Gastrocnemius medialis (tissue), 4 donors: ENCODE measurements around the gene WASF2. TPM values are rescaled to one million over a fixed set of nuclear protein-coding genes. Genes with fewer than 3 reads are reported as not detected.
"Not testable (repeated sequence)": the region's sequence is repeated elsewhere in the genome, so short reads cannot be mapped to it uniquely, and the experiment has no call there.

Experiments used
- ATAC-seq, 2 donors: fragments of 150-250 bp; one replicate each; pipeline ENCODE4 v1.9.1; 2016
- DNase-seq, 2 donors: peaks; one replicate each; pipeline ENCODE4 v3.0.0-alpha.2; 2019
- H3K27ac ChIP-seq, 4 donors: fragments of 200-600 bp; sonication (generic); 1 replicate in 1 of 4; 2 replicates in 3 of 4; pipeline ENCODE4 v1.5.1; 2016 to 2018; ENCODE audit warnings: mild to moderate bottlenecking in 2 of 4, moderate library complexity in 1 of 4
- H3K27me3 ChIP-seq, 3 donors: fragments of 200-600 bp; sonication (generic) in 2 of 3; 1 replicate in 1 of 3; 2 replicates in 2 of 3; pipeline versions ENCODE4 v1.5.1 to v1.6.0; 2016 to 2019; ENCODE audit warnings: mild to moderate bottlenecking in 1 of 3, moderate library complexity in 1 of 3
- H3K36me3 ChIP-seq, 2 donors: fragments of 200-600 bp; sonication (generic) in 1 of 2; one replicate each; pipeline ENCODE4 v1.5.1; 2017 to 2018
- H3K4me1 ChIP-seq, 2 donors: fragments of 200-600 bp; sonication (generic) in 1 of 2; one replicate each; pipeline ENCODE4 v1.5.1; 2016 to 2017; ENCODE audit warnings: mild to moderate bottlenecking in 2 of 2
- H3K4me3 ChIP-seq, 4 donors: fragments of 200-600 bp; sonication (generic) in 3 of 4; 1 replicate in 1 of 4; 2 replicates in 3 of 4; pipeline ENCODE4 v1.5.1; 2016 to 2019; ENCODE audit warnings: mild to moderate bottlenecking in 2 of 4
- H3K9me3 ChIP-seq, 3 donors: fragments of 200-600 bp; sonication (generic) in 2 of 3; 1 replicate in 1 of 3; 2 replicates in 2 of 3; pipeline ENCODE4 v1.5.1; 2016 to 2019
- CTCF ChIP-seq, 5 experiments: fragments of 450-650 bp in 3 of 5; fragments of 200-600 bp in 2 of 5; sonication (generic) in 2 of 5; IDR thresholded peaks in 4 of 5; conservative IDR thresholded peaks in 1 of 5; 1 replicate in 4 of 5; 2 replicates in 1 of 5; pipeline ENCODE4 v1.5.1; 2016 to 2019; ENCODE audit warnings: antibody characterized with exemption in 5 of 5, mild to moderate bottlenecking in 3 of 5, moderate library complexity in 3 of 5
- POLR2A ChIP-seq, 2 donors: fragments of 450-650 bp; IDR thresholded peaks; one replicate each; pipeline ENCODE4 v1.6.1; 2017; ENCODE audit warnings: antibody characterized with exemption in 2 of 2, mild to moderate bottlenecking in 2 of 2, moderate library complexity in 2 of 2
- in situ Hi-C, 4 donors: fragments of 200-750 bp; cut with MboI; loops; one replicate each; pipeline versions ENCODE4 v1.15.0 to v1.8.0; 2017; ENCODE audit warnings: low sequenced_read_pairs in 4 of 4
- intact Hi-C: fragments of 100-400 bp; cut with DNase I; formaldehyde crosslinking; loops from one replicate; pipeline ENCODE4 v1.15.1; 2023; ENCODE audit warnings: low total_unique reads
- total RNA-seq, 4 donors: library from RNA; depleted of rRNA; stranded (reverse); fragments of >200 nt; gene quantifications; one replicate each; pipeline versions ENCODE4 v1.1.0 to v1.2.3, GENCODE V29; 2016

The WASF2 gene
- total RNA-seq, 4 donors from 2014 or later: 10.6 to 16.7 (median 13.3) TPM

- H3K27me3 ChIP-seq: no peaks in the 10 kb centered on the region
- no peak for ATAC-seq
- intact Hi-C loops (no loop called here), in situ Hi-C loops (loop anchor here in 2 of 4 donors (25.0 kb wide), 1 partner anchor 91 kb away; no protein-coding TSS in a partner anchor)
- H3K27ac ChIP-seq: peak overlapping the region in 3 of 4 donors; percentile 78 to 86 (median 83)
- no peaks in the 10 kb centered on the region for H3K9me3 ChIP-seq
- no peaks in the 10 kb centered on the region for H3K36me3 ChIP-seq
- no peak overlapping the region for H3K4me3 ChIP-seq
- DNase-seq: no peak
- TF ChIP-seq CTCF (IDR thresholded peaks at IDR 0.05 in 4 of 5, conservative IDR thresholded peaks at IDR 0.05 in 1 of 5) (no peak), POLR2A (IDR thresholded peaks at IDR 0.05) (no peak)
- peaks cover 17 to 22% of the 10 kb centered on the region in 2 donors for H3K4me1 ChIP-seq
Observed at GRCh38 chr1:27503033-27503432, 13.1 kb upstream of the WASF2 start.

GRCh38 chr1:27501159-27501558 is 11.2 kb upstream of the WASF2 start:
- H3K36me3 ChIP-seq, H3K9me3 ChIP-seq, intact Hi-C loops, H3K27me3 ChIP-seq, DNase-seq, H3K4me3 ChIP-seq, H3K27ac ChIP-seq, ATAC-seq: not testable (repeated sequence)
- H3K4me1 ChIP-seq: peaks cover 17 to 22% of the 10 kb centered on the region in 2 donors
- in situ Hi-C loops: loop anchor here in 2 of 4 donors (25.0 kb wide), 1 partner anchor 89 kb away; no protein-coding TSS in a partner anchor

GRCh38 chr1:27499142-27499541 is 9.2 kb upstream of the WASF2 start:
- Histone ChIP-seq H3K4me3 (no peak overlapping the region), H3K4me1 (peaks cover 2 to 10% of the 10 kb centered on the region in 2 donors), H3K9me3 (no peaks in the 10 kb centered on the region), H3K27ac (no peak overlapping the region), H3K36me3 (no peaks in the 10 kb centered on the region), H3K27me3 (no peaks in the 10 kb centered on the region)
- in situ Hi-C loops: no loop called here
- intact Hi-C loops: no loop called here
- no peak for TF ChIP-seq POLR2A (IDR thresholded peaks at IDR 0.05)
- no peak for TF ChIP-seq CTCF (IDR thresholded peaks at IDR 0.05 in 4 of 5, conservative IDR thresholded peaks at IDR 0.05 in 1 of 5)
- DNase-seq: no peak
- ATAC-seq: no peak

GRCh38 chr1:27496604-27497155 is 6.7 kb upstream of the WASF2 start:
- Histone ChIP-seq H3K27ac (no peak overlapping the region), H3K27me3 (no peaks in the 10 kb centered on the region), H3K4me1 (peaks cover 11 to 13% of the 10 kb centered on the region in 2 donors), H3K4me3 (no peak overlapping the region), H3K9me3 (no peaks in the 10 kb centered on the region), H3K36me3 (no peaks in the 10 kb centered on the region)
- no peak for TF ChIP-seq POLR2A (IDR thresholded peaks at IDR 0.05)
- no peak for TF ChIP-seq CTCF (IDR thresholded peaks at IDR 0.05 in 4 of 5, conservative IDR thresholded peaks at IDR 0.05 in 1 of 5)
- no peak for ATAC-seq
- intact Hi-C loops: no loop called here
- in situ Hi-C loops: no loop called here
- no peak for DNase-seq

- intact Hi-C loops: loop anchor here (5.0 kb wide), 3 partner anchors 35 to 235 kb away; partner anchors contain the start of gene FAM76A
- H3K27ac ChIP-seq: peak overlapping the region; percentile 97 to 100 (median 100)
Observed at GRCh38 chr1:27492796-27493195, 2.8 kb upstream of the WASF2 start.

More at GRCh38 chr1:27492796-27493195, 2.8 kb upstream of the WASF2 start:
- H3K4me1 ChIP-seq: peaks cover 23 to 36% of the 10 kb centered on the region in 2 donors
- ATAC-seq (no peak), DNase-seq (no peak)
- H3K36me3 ChIP-seq: no peaks in the 10 kb centered on the region
- no peak for TF ChIP-seq CTCF (IDR thresholded peaks at IDR 0.05 in 4 of 5, conservative IDR thresholded peaks at IDR 0.05 in 1 of 5)
- no peak for TF ChIP-seq POLR2A (IDR thresholded peaks at IDR 0.05)
- no peaks in the 10 kb centered on the region for H3K9me3 ChIP-seq
- in situ Hi-C loops: no loop called here
- no peaks in the 10 kb centered on the region for H3K27me3 ChIP-seq
- no peak overlapping the region for H3K4me3 ChIP-seq
